ENCODE measurements around the gene PSME2. TPM values are rescaled to one million over a fixed set of nuclear protein-coding genes. Genes with fewer than 3 reads are reported as not detected.

Gene PSME2
- total RNA-seq, 1 donor from 2014 or later: 173 TPM

- no peak for DNase-seq (ENCODE audit: low read depth)
- H3K9me3 ChIP-seq (ENCODE audit: insufficient read depth, low read depth, low read length): no peaks in the 10 kb centered on the region
- no peak for TF ChIP-seq CTCF (IDR thresholded peaks at IDR 0.05; ENCODE audit: insufficient read depth, low read depth, low read length)
- TF ChIP-seq EZH2 (IDR thresholded peaks at IDR 0.05; ENCODE audit: insufficient read depth, low read length): no peak
- H3K79me2 ChIP-seq (ENCODE audit: insufficient read depth, low read length): no peaks in the 10 kb centered on the region
- no peak overlapping the region for H3K27ac ChIP-seq (ENCODE audit: low read depth, low read length)
- Mint-ChIP-seq H3K27ac (ENCODE audit: unreplicated experiment) (no peak overlapping the region), H3K27me3 (ENCODE audit: low read depth, unreplicated experiment) (no peaks in the 10 kb centered on the region), H3K4me3 (ENCODE audit: unreplicated experiment) (peak overlapping the region; percentile 75), H3K4me1 (ENCODE audit: low read depth, unreplicated experiment) (no peaks in the 10 kb centered on the region), H3K9me3 (ENCODE audit: unreplicated experiment) (no peaks in the 10 kb centered on the region), H3K36me3 (ENCODE audit: low read depth, unreplicated experiment) (peaks cover 25% of the 10 kb centered on the region)
- H2AFZ ChIP-seq (ENCODE audit: low read depth, low read length): peak overlapping the region; percentile 63
- H3K4me3 ChIP-seq (ENCODE audit: insufficient read depth, low read depth, low read length): peak overlapping the region; percentile 50
- peaks cover 14% of the 10 kb centered on the region for H3K4me1 ChIP-seq (ENCODE audit: insufficient read depth, low read length)
- no peaks in the 10 kb centered on the region for H3K27me3 ChIP-seq (ENCODE audit: insufficient read depth, low read length)
- no peak for FAIRE-seq
- H3K4me2 ChIP-seq (ENCODE audit: low read length): peak overlapping the region; percentile 84
- H4K20me1 ChIP-seq (ENCODE audit: insufficient read depth, low read length): peaks cover 4% of the 10 kb centered on the region
- H3K36me3 ChIP-seq (ENCODE audit: insufficient read depth, low read length): no peaks in the 10 kb centered on the region
- peak overlapping the region; percentile 36 for H3K9ac ChIP-seq (ENCODE audit: low read length)
These were observed 26.0 kb upstream of the PSME2 start for GRCh38 chr14:24172261-24172860.

- Histone ChIP-seq H3K27ac (ENCODE audit: low read depth, low read length) (no peak within 1 kb of the TSS), H3K9me3 (ENCODE audit: insufficient read depth, low read depth, low read length) (no peaks in the 10 kb centered on the region), H3K9ac (ENCODE audit: low read length) (peak within 1 kb of the TSS; percentile 36), H2AFZ (ENCODE audit: low read depth, low read length) (peak within 1 kb of the TSS; percentile 63), H3K4me2 (ENCODE audit: low read length) (peak within 1 kb of the TSS; percentile 84), H3K4me1 (ENCODE audit: insufficient read depth, low read length) (peaks cover 14% of the 10 kb centered on the region), H3K79me2 (ENCODE audit: insufficient read depth, low read length) (no peaks in the 10 kb centered on the region), H3K4me3 (ENCODE audit: insufficient read depth, low read depth, low read length) (peak within 1 kb of the TSS; percentile 50), H4K20me1 (ENCODE audit: insufficient read depth, low read length) (no peaks in the 10 kb centered on the region), H3K36me3 (ENCODE audit: insufficient read depth, low read length) (no peaks in the 10 kb centered on the region), H3K27me3 (ENCODE audit: insufficient read depth, low read length) (no peaks in the 10 kb centered on the region)
- Mint-ChIP-seq H3K4me1 (ENCODE audit: low read depth, unreplicated experiment) (no peaks in the 10 kb centered on the region), H3K27ac (ENCODE audit: unreplicated experiment) (no peak within 1 kb of the TSS), H3K4me3 (ENCODE audit: unreplicated experiment) (peak within 1 kb of the TSS; percentile 75), H3K27me3 (ENCODE audit: low read depth, unreplicated experiment) (no peaks in the 10 kb centered on the region), H3K9me3 (ENCODE audit: unreplicated experiment) (no peaks in the 10 kb centered on the region), H3K36me3 (ENCODE audit: low read depth, unreplicated experiment) (peaks cover 26% of the 10 kb centered on the region)
- TF ChIP-seq CTCF (IDR thresholded peaks at IDR 0.05; ENCODE audit: insufficient read depth, low read depth, low read length) (no peak), EZH2 (IDR thresholded peaks at IDR 0.05; ENCODE audit: insufficient read depth, low read length) (no peak)
- DNase-seq (ENCODE audit: low read depth): peak; percentile 93
- no peak for FAIRE-seq
These were observed 25.2 kb upstream of the PSME2 start, which contains the start of gene REC8 for GRCh38 chr14:24171422-24172260. Gene REC8 (plus strand): TSS chr14:24172080. CDS start chr14:24172553, 473 bp downstream.

All from astrocyte (in vitro differentiated cells and primary cell).